Upper lobe of right lung (tissue), 1 donor: ENCODE measurements around the gene MAFF. TPM values are rescaled to one million over a fixed set of nuclear protein-coding genes. Genes with fewer than 3 reads are reported as not detected.

Experiments used
- ATAC-seq: fragments of 200-7000 bp; cut with Tn5 transposase; one replicate; pipeline ENCODE4 v1.9.1; 2020; ENCODE audit warnings: mild to moderate bottlenecking, moderate library complexity
- DNase-seq: peaks from one replicate; pipeline ENCODE4 v3.0.0-alpha.2; 2020
- H3K27ac ChIP-seq: fragments of 200-600 bp; one replicate; pipeline ENCODE4 v1.8.0; 2022
- H3K27me3 ChIP-seq: fragments of 200-600 bp; one replicate; pipeline ENCODE4 v1.8.0; 2022; ENCODE audit warnings: mild to moderate bottlenecking
- H3K36me3 ChIP-seq: fragments of 200-600 bp; one replicate; pipeline ENCODE4 v1.8.0; 2022
- H3K4me1 ChIP-seq: fragments of 200-600 bp; one replicate; pipeline ENCODE4 v1.8.0; 2022
- H3K4me3 ChIP-seq: fragments of 200-600 bp; one replicate; pipeline ENCODE4 v1.8.0; 2022; ENCODE audit warnings: mild to moderate bottlenecking
- H3K9me3 ChIP-seq: fragments of 200-600 bp; one replicate; pipeline ENCODE4 v1.8.0; 2022
- intact Hi-C: fragments of 100-400 bp; cut with DNase I; formaldehyde crosslinking; loops from one replicate; pipeline ENCODE4 v1.11.0; 2022
- total RNA-seq: library from RNA; stranded (reverse); fragmentation: NEBNext Ultra II Directional; extraction: Animal tissue kit (Norgen Biotek cat#: 25700); gene quantifications from one replicate; pipeline ENCODE4 v1.2.1, GENCODE V29; 2021
- TF ChIP-seq, protein P1 (sequence below): fragments of 200-600 bp; IDR thresholded peaks from one replicate; pipeline ENCODE4 v1.8.0; 2022; ENCODE audit warnings: antibody characterized with exemption
- donor health status: DM: no; HTN: yes; CAD: no; lungs with severe emphysema.

MAFF gene
- total RNA-seq, 1 donor from 2014 or later = 48.9 TPM

DNA sequence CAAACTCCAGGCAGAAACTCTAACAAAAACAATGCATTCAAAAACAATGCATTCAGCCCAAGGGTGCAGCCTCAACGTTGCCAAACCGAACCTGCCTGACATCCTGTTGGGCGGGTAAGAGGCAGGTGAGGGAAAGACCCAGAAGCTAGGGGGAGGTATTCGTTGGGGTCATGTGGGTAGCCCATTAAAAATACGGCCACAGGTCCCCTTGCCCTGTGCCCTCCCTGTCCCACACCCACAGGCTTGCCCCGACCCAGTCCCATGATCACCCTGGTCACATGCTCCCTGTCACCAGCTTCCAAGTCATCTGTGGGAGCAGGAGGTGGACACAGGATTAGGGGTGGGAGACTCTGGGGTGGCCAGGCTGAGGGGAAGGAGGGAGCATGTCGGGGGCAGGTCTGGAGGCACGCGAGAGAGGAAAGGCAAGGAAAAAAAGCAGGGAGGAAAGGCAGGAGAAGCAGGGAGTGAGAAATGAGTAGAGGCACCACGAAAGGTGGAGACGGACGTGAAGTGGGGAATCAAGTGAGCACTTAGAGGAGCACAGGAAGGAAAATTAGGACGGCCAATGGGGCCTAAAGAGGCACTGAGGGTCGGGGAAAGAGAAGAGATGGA, 20.8 kb upstream of the MAFF start:
- intact Hi-C loops = no loop called here
- H3K4me3 ChIP-seq = peak overlapping the region; percentile 70
- DNase-seq (peak; percentile 86), ATAC-seq (peak; percentile 61)
- H3K27me3 ChIP-seq = no peaks in the 10 kb centered on the region
- peaks cover 45% of the 10 kb centered on the region for H3K4me1 ChIP-seq
- no peaks in the 10 kb centered on the region for H3K36me3 ChIP-seq
- TF ChIP-seq, protein P1, sequence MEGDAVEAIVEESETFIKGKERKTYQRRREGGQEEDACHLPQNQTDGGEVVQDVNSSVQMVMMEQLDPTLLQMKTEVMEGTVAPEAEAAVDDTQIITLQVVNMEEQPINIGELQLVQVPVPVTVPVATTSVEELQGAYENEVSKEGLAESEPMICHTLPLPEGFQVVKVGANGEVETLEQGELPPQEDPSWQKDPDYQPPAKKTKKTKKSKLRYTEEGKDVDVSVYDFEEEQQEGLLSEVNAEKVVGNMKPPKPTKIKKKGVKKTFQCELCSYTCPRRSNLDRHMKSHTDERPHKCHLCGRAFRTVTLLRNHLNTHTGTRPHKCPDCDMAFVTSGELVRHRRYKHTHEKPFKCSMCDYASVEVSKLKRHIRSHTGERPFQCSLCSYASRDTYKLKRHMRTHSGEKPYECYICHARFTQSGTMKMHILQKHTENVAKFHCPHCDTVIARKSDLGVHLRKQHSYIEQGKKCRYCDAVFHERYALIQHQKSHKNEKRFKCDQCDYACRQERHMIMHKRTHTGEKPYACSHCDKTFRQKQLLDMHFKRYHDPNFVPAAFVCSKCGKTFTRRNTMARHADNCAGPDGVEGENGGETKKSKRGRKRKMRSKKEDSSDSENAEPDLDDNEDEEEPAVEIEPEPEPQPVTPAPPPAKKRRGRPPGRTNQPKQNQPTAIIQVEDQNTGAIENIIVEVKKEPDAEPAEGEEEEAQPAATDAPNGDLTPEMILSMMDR = no peak
- peak overlapping the region; percentile 93 for H3K27ac ChIP-seq
- H3K9me3 ChIP-seq = no peaks in the 10 kb centered on the region

GRCh38 chr22:38181453-38182200, 20.2 kb upstream of the MAFF start, which contains the start of gene PLA2G6:
Gene PLA2G6 (minus strand): TSS chr22:38181830. CDS start chr22:38169426, 12,404 bp downstream.
- H3K4me1 ChIP-seq = peaks cover 39% of the 10 kb centered on the region
- intact Hi-C loops = no loop called here
- TF ChIP-seq, protein P1 = no peak
- ATAC-seq = peak; percentile 97
- H3K9me3 ChIP-seq = no peaks in the 10 kb centered on the region
- no peaks in the 10 kb centered on the region for H3K27me3 ChIP-seq
- peak; percentile 99 for DNase-seq
- H3K36me3 ChIP-seq = no peaks in the 10 kb centered on the region
- peak within 1 kb of the TSS; percentile 70 for H3K4me3 ChIP-seq
- H3K27ac ChIP-seq = peak within 1 kb of the TSS; percentile 93

DNA sequence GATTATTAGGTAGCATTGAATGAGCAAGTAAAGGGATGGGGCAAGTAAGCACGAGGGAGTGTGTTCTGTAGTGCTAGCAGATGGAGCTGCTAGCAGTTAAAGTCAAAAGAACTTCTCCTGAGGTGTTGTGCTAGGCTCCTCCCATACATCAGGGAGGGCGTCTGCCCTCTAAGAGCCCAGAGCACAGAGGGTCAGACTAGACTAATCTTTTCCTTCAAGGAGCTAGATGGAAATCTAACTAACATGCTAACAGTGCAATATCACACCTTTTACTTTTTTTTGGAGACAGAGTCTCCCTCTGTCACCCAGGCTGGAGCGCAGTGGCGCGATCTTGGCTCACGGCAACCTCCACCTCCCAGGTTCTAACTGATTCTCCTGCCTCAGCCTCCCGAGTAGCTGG, 17.0 kb upstream of the MAFF start:
- peaks cover 25% of the 10 kb centered on the region for H3K4me1 ChIP-seq
- H3K27me3 ChIP-seq = no peaks in the 10 kb centered on the region
- no peak overlapping the region for H3K27ac ChIP-seq
- H3K9me3 ChIP-seq = no peaks in the 10 kb centered on the region
- no peak for ATAC-seq
- no peak overlapping the region for H3K4me3 ChIP-seq
- intact Hi-C loops = no loop called here
- H3K36me3 ChIP-seq = no peaks in the 10 kb centered on the region
- TF ChIP-seq, protein P1 = no peak
- no peak for DNase-seq

GRCh38 chr22:38186429-38186828, 15.4 kb upstream of the MAFF start:
- Histone ChIP-seq H3K4me1 (peaks cover 14% of the 10 kb centered on the region), H3K4me3 (no peak overlapping the region), H3K27me3 (no peaks in the 10 kb centered on the region), H3K27ac (peak overlapping the region; percentile 17), H3K9me3 (no peaks in the 10 kb centered on the region), H3K36me3 (no peaks in the 10 kb centered on the region)
- intact Hi-C loops = no loop called here
- DNase-seq = no peak
- ATAC-seq = no peak
- TF ChIP-seq, protein P1 = no peak

- Histone ChIP-seq H3K27me3 (no peaks in the 10 kb centered on the region), H3K4me1 (peaks cover 14% of the 10 kb centered on the region), H3K36me3 (no peaks in the 10 kb centered on the region), H3K4me3 (no peak overlapping the region), H3K9me3 (no peaks in the 10 kb centered on the region), H3K27ac (peak overlapping the region; percentile 31)
- TF ChIP-seq, protein P1 = no peak
- intact Hi-C loops = no loop called here
- no peak for DNase-seq
- peak; percentile 47 for ATAC-seq
Observed at GRCh38 chr22:38187413-38188212, 14.2 kb upstream of the MAFF start.
